ENCODE results near the gene GLIS1.

Gene GLIS1

DNA sequence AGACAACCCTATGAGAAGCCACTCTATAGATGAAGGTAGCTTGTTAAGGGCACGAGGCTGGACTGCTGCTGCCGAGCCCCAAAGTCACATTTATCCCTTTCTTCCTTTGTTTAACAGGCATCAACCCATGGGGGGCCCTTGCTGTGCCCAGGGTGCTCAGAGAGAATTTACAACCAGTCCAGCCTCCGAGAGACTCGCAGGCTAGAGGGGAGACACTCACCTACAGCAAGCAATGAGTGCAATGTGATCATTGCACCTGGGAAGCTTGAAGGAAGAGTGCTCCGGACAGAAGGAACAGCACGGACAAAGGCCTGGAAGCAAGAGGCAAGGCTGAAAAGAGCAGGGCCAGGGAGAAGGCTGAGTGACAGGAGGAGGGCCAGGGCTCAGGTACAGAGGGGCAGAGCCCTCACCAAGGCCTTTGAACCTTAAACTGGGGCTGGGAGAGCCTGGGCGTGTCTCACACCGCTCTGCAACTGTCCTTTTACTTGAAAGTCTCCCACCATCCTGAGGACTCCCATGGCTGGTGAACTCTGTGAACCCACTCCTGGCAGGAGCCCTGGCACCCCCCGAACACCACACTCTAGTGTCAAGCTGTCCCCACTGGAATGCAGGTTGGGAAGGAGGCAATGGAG is 252.5 kb downstream of the GLIS1 start:
- no peak for DNase-seq (ENCODE audit: low spot score)

DNA sequence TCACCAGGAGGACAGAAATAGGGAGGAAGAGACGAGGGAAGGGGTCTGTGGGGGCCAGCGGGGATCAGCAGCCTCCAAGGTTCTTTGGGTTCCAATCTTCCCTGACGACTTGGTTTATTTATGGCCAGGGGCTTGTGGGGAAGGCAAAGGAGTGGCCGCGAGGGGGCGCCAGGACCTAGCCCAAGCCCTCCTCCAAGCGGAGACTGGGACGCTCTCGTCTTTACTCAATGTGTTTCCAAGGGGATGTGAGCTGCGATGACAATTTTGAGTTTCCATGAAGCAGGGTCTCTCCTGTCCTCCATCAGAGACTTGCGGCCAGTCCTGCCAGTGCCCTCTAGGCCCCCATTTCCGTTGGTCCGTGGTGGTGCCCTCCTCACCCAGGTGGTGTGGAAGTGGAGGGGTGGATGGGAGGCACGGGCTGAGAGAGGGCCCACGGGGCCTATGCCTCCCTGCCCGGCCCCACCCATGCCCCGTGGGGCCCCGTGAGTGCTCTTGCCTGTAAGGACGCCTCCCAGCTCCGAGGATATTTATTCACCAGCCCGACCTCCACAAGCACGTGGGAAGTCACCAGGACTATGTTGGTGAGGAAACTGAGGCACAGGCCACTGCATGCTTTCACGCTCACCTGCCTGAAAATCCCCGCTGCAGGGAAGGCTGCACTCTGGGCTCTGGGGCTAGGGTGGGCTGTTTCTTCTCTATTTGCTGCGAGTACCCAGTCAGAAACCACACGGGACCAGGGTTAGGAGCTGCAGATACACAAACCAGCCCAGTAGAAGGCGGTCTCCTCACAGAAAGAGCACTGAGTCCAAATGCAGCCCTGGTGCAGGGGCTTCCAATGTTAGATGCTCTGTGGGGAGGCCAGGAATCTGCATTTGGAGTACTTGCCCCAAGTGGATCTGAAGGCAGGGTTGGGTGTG is 253.2 kb downstream of the GLIS1 start:
- DNase-seq (ENCODE audit: low spot score) = peak; percentile 50

DNA sequence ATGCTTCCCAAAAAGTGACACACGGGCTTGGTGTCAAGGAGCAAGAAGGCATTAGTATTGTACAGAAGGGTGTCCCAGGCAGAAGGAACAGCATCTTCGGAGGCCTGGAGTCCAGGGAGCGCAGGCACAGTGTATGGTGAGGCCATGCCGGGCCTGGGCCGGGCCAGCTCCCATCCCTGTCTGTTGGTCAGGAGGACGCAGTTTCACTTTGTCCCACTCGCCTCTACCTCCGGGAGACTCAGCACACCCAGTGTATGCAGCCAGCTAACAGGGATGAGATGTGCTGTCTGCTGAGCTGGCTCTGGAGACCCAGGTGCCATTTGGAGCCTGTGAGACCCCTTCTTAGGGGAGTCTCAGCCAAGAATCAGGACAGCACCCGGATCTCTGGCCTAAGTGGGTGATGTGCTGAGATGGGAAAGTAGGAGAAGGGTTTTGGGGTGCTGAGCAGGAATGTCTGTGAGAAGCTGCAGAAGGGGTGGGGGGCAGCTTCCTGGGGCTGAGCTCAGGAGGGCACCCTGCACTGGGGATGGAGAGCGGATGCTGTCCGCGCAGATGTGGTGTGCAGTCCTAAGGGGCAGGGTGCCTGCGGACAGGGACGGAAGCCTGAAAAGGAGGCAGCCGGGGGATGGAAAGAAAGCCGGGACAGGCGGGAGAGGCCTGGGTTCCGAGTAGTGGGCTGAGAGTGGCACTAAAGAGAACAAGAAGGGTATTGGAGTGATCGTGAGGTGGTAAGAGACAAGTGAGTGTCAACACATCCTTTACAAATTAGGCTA is 254.1 kb downstream of the GLIS1 start:
- no peak for DNase-seq (ENCODE audit: low spot score)

DNA sequence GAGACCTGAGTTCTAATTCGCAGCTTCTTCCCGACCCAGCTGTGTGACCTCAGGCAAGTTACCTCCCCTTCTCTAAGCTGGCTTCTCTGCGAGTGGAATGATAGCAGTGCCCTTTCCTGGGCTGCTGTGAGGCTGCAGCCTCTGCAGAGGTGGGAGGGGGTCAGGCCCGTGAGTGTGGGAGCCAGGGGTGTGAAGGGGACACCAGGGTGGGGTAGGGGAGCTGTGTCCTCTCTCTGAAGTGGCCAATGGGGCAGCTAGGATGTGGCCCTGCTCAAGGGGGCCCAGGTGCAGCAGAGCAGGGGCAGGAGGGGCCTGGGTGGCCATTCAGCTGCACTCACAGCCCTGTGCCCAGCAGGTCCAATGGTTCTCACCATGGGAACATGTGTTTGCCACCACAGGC is 255.3 kb downstream of the GLIS1 start:
- DNase-seq (ENCODE audit: low spot score) = no peak

DNA sequence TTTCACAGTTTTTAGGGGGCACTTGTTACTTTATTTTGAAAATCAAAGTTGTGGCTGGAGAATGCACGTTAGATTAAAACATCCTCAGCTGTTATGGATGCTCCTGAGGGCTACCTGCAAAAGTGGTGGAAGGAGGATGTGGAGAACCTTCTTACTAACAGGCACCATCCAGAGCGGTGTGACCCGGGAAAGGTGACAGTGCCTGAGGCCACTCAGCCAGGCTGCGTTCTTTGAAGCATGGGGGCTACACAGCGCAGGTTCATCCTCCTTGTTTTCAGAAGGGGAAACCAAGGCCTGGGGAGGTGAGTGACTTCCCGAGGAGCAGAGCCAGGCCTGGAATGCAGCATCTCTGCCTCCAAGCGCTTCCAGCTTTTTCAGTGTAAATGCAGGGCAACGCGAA is 255.8 kb downstream of the GLIS1 start:
- DNase-seq (ENCODE audit: low spot score) = no peak

DNA sequence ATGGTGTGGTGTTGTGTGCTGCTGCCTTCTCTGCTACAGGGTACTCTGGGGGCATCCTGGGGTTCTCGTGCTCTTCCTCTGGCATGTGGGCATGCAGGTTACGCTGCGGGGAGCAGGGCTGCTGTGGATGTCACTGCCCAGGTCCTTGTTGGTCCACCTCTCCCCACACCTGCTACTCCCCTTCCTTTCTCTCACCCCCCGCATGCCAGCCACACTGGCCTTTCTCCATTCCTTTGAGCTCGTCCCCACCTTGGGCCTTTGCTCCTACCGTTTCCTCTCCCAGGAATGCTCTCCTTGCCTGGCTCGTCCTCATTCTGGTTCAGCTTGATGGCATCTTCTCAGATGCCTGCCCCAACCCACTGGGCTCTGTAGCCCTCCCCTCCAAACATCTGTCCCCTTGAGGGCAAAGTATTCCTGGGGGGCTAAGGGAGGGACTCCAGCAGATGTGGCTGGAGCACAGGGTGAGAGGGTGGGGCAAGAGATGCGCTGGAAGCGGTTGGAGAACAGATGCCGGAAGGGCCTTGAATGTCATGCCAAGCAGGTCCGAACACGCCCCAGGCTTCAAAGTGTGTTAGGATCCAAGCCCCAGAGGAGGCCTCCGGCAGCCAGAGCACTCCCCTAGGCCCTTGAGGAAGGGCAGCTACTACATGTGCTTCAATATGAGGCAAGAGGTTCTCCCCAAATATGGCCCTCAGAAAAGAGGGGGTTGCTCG is 256.4 kb downstream of the GLIS1 start:
- no peak for DNase-seq (ENCODE audit: low spot score)

DNA sequence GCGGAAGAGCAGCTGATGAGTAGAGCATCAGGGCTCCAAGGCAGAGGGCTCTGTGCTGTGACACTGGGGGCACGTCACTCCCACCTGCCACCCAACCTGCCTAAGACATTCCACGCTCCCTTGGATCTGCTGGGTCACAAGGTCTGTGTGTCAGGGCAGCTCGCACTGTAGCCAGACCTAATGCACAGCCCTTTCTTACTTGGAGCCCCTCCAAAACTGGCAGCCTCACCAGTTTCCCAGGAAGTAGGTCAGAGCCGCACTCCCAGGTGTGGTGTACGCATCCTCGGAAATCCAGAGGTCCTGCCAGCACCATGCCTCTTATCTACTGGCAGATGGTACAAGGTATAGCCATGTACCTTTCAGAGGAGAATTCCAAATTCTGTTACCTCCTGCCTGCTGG is 257.5 kb downstream of the GLIS1 start:
- no peak for DNase-seq (ENCODE audit: low spot score)

DNA sequence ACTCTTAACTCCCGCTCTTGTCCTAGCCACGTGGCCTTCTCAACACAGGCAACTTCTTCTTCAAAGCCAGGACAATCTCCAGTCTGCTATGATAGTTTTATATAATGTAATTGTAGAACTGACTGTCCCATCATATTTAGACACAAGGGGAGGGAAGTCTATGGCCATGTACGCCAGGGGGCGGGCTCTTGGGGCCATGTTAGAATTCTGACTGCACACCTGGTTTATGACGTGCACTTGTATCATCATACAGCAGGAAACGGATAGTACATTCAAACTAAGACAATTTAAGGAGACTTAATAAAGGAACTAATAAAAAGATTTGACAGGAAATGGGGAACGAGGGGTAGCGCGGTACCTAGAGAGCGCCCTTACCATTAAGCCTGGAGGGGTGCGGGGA is 258.3 kb downstream of the GLIS1 start:
- DNase-seq (ENCODE audit: low spot score) = no peak

DNA sequence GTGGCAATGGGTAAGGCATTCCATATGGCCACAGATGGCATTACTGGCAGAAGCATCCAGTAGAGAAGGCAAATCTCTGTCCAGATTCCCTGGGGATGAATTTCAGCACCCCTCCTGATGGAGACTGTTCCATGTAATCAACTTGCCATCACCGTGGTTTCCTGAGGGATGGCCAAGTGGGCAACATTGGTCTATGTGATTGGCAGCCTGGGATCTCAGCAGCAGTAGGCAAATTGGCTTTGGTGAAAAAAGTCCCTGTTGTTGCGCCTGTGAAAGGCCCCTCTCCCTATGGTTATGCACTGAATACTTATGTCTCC is 260.5 kb downstream of the GLIS1 start:
- no peak for DNase-seq (ENCODE audit: low spot score)

DNA sequence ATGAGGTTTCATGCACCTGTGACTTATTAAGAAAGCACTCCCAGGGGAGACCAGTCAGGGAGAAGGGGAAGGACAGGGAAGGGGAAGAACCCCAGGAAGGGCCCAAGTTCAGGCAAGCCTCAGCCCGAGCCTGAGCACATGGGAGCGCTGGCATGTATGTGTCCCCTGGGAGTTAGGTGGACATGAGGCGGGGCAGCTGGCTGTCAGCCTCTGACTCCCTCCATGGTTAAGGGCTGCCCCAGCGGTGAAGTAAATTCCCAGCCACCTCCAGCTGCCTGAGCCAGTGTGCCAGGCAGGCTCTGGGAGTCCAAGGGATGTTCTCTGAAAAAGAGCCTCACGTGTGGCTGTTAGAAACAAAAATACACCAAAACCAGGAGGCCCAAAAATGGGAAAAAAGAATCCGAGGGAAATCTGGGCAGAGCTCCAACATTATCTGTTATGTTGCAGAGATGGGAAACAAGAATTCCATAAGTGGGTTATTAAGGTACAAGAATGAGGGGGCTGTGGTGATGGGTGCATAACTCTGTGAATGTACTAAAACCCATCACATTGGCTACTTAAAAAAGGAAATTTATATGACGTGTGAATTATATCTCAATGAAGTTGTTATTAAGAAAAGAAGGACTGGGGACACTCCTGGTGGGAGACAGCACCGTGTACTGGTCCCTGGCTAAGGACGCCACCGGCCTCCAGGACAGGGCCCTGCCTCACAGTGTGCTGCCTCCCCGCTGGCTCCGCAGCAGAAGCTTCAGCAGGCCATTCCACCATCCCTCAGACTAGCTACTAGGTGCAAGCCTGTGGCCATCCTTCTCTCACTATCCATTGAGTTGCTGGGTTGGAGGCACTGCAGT is 261.1 kb downstream of the GLIS1 start:
- DNase-seq (ENCODE audit: low spot score) = no peak

DNA sequence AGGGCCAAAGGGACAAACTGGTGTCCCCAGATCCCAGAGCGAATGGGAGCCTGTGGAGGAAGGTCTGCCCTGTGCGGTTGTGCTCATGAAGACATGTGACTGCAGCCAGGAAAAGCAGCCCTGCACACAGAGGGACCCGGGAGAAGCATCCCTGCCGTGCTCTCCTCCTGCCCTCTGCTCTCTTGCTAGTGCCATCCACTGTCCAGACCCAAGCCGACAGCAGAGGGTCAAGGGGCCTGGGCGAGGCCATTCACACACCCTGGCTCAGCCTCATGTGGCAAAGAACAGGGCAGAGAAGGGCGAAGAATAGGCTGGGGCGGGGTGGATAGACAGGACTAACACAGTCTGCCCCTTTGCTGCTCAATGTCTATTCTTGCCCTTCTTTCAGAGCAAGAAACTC is 262.4 kb downstream of the GLIS1 start:
- no peak for DNase-seq (ENCODE audit: low spot score)

DNA sequence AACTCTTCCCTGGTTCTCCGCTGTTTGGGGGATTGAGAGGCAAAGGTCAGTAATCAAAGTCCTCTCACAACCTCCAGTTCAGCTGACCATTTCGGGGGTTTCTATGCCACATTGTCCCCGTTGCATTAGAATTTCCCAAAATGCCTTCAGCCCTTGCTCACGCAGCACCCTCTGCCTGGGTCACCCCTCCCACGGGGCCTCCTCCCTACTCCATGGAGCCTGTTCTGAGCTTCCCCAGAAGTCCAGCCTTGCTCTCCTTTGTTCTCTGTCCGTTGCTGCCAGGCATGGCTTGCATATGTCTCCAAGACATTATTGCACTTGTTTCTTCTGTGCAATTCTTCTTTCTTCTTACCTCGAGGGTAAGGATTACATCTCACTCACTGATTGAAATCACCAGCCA is 263.3 kb downstream of the GLIS1 start:
- no peak for DNase-seq (ENCODE audit: low spot score)

DNA sequence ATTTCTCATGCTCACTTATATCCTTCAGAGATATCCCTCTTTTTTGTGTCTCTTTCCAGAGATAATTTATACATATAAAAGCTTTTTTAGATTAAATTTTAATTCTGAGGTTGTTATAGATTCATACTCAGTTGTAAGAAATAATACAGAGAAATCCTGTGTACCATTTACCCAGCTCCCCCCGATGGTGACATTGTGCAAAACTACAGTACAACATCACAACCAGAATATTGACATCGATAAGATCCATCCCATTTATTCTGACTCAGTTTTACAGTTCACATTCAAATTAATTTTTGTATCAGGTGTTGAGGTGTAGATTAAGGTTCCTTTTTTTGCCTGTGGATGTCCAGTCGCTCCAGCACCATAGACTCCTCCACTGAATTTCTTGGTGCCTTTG is 265.5 kb downstream of the GLIS1 start:
- DNase-seq (ENCODE audit: low spot score) = no peak

DNA sequence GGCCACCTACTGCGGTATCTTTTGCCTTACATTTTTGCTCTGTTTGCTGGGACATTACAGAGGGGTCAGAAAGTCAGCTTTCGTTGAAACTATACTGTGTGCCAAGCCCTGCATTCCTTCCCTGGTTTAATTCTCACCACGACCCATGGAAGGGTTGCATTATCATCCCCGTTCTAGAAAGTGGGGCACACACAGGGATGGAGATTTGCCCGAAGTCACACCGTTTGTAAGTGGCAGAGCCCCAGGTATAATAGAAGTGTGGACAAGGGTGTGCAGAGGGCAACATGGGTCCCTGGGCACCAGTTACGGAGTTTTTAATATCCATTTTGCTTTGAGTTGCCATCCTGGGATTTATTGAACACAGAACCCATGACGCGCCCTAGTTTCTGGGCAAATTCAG is 268.0 kb downstream of the GLIS1 start:
- no peak for DNase-seq (ENCODE audit: low spot score)

DNA sequence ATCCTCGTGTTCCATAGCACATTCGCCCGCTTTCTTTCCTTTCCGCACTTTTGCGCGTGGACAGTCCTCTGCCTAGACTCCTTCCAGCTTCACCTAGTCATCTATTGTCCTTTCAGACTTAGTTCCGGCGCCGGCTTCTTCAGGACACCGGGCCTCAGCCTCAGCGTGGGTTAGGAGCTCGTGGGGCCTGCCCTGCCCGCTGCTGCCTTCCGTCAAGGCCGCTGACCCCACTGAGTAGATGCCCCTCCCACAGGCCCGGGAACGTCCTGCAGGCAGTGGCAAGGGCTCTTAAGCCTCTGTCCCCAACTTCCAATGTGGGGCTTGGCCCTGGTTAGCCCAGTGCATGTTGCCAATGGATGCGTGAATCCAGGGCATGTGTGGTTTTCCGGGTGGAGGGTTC is 268.4 kb downstream of the GLIS1 start:
- no peak for DNase-seq (ENCODE audit: low spot score)

DNA sequence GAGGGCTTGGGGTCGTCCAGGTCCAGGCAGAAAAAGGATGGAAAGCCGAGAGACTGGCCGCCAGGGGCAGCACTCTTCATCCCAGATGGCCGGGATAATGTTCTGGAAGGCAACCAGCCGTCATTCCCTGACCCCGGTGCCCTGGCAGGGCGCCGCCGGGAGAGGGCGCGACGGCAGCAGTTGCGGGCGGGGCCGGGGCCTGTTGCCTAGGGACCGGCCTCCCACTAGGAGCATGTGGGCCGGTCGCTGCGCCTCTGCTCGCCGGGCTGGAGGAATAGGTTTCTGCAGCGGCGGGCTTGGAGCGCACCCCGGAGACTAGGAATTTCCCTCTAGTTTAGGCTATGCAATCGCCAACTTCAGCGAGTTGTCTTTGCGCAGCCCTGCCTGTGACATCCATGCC is 268.8 kb downstream of the GLIS1 start:
- DNase-seq (ENCODE audit: low spot score) = peak; percentile 35

DNA sequence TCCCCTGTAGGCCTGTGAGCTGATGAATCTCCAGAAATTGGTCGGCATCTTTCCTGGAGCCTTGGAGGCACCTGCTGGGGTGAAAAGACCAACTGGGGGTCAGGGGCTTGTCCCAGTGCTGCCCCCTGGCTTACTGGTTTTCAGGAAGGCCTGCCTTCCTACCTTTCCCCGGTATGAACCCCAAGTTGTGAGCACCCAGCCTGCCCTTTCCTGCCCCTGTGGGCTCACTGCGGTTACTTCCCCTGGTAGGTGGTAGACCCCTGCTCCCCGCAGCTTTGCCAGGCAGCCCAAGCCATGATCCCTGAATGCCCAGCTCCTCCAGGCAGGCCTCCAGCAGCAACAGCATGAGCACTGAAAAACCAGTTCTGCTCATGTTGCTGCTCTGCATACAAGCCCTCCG is 269.6 kb downstream of the GLIS1 start:
- no peak for DNase-seq (ENCODE audit: low spot score)

DNA sequence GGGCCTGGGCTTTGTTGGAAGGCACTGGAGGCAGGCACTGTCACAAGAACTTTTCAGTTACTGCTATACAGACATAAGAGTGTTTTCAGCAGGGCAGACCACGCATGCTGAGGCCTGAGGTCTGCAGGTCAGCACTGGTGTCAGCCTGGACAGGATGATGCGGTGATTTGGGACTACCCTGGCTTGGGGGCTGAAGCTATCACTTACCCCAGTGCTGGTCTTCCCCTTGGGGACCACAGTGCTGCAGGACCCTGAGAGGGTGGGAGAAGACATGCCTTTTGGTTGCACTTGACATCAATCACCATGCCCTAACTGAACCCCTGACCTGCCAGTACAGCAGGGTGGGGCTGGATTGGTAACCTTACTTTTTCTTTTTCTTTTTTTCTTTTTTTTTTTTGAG is 270.6 kb downstream of the GLIS1 start:
- DNase-seq (ENCODE audit: low spot score) = no peak

DNA sequence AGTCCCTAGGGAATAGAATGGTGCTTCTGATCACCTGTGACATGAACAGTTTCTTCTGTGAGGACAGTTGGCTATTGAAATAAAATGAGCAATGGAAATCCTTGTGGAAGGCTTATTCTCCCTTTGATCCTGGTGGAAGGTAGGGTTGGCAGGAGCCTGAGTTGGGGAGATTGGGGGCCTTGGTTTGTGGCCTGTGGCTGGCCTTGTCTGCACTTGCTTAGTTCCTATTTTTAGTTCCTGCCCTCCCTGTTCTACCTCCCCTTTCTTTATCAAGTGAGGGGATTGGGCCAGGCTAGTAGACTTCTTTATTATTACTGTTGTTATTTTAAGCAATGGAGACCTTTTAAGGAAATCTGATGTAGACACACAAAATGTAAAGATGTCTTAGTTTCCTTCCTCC is 271.6 kb downstream of the GLIS1 start:
- DNase-seq (ENCODE audit: low spot score) = no peak

DNA sequence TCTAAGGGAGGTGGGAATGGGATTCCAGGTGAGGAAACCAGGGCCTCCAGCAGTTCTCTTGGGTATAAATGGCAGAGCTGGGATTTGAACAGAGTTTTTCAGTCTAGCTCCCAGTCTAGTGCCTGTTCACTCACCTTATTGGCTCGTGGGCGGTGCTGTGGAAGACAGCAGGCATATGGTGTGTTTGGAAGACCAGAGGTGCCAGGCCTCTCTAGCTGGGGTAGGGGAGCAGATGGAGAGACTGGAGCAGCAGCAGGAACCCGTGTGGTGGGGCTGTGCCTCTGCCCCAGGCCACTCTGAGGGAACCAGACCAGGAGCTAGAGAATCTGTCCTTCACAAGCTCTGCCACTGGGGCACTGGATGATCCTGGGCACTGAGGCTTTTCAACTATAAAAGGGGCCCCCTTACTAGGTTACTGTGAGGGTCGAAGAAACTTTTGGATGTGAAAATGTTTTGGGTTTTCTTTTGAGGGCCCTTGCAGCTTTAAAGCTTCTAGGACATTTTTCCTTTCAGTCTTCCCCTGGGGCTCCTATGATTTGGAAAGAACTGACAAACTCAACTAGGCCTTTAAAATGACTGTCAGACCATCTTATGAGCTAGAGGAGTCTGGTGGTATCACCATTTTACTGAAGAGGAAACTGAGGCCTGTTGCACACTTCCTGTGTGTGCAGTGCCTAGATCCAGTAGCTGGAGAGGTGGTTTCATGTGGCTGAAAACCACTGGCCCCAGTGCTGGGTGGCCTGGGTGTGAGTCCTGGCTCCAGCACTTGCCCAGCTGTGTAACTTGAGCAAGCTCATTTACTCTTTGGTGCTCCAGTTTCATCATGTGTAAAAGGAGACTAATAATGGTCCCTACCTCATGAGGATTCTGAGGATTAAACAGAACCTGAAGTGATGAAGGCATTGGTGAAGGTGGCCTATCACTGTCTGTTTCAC is 273.7 kb downstream of the GLIS1 start:
- no peak for DNase-seq (ENCODE audit: low spot score)

Measured in putamen (tissue), 1 donor.